GM23338 (cell line): ENCODE measurements around the gene ARCN1.

Experiments
- EZH2 ChIP-seq: fragments of 200-600 bp; sonication (generic); IDR thresholded peaks from one replicate; pipeline ENCODE4 v1.8.0; 2017; ENCODE audit warnings: antibody characterized with exemption, mild to moderate bottlenecking, low read depth; ENCODE audit not compliant: unreplicated experiment
- EZH2phosphoT487 ChIP-seq: fragments of 200-600 bp; sonication (generic); IDR thresholded peaks from one replicate; pipeline ENCODE4 v1.8.1; 2018; ENCODE audit warnings: antibody characterized with exemption; ENCODE audit not compliant: unreplicated experiment

GRCh38 chr11:118640332-118641154, 68.3 kb downstream of the ARCN1 start:
- TF ChIP-seq EZH2phosphoT487 (no peak), EZH2 (no peak)
